HL-60 (cell line): ENCODE data around the gene LIPA.
A peak's percentile ranks its signal among the peaks of the same experiment; 100 is the strongest.

Experiments
- CTCF ChIP-seq: IDR thresholded peaks from one replicate; pipeline ENCODE4 v1.5.1; 2011; ENCODE audit warnings: low read length, control low read depth, inconsistent platforms; ENCODE audit not compliant: insufficient read depth
- GABPA ChIP-seq: IDR thresholded peaks from 2 replicates; pipeline ENCODE4 v1.6.1; 2012; ENCODE audit warnings: low read depth
- SPI1 ChIP-seq: IDR thresholded peaks from 2 replicates; pipeline ENCODE4 v1.6.1; 2012; ENCODE audit warnings: low read depth, mild to moderate bottlenecking, borderline replicate concordance

GRCh38 chr10:89301232-89301631, 49.7 kb upstream of the LIPA start:
- TF ChIP-seq GABPA (no peak), SPI1 (peak; percentile 58; the same call in 1 of the 2 replicates), CTCF (no peak)
